ENCODE data around the gene TGFBR3.

TGFBR3 gene

DNA sequence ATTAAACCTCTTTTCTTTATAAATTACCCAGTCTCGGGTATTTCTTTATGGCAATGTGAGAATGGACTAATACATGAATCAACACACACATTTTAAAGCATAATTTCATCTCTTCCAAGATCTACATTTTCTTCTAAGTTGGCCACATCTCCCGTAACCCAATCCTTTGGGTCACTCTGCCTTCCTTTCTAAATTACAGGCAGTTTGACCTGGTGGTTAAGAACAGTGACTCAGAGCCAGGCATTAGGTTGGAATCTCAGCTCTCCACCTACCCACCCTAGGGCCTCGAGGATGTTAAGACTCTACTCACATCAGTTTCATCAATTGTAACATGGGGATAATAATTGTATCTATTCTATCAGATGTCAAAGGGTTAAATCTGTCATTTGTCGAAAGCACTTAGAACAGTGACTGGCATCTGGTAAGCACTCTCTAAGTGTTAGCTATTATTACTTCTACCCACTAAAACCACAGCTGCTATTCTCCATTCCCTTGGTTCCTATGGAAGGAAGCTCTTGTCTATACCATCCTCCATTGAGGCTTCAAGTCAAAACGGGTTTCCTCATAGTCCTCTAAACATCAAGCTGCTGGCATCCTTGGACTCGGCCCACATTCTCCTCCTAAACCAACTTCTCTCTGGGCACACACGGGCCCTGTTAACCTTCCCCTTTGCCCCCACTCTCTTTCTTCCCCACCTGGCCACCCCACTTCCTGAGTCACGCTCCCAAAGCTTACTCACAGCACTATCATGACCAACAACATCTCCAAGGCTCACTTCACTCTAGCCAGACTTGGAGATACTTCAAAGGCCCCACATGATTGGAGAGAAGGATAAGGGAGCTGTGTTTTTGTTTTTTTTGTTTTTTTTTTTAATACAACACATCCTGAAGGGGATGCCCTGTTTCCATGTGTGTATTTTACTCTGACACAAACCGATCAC lies 116.9 kb downstream of the TGFBR3 start:
- Histone ChIP-seq H4K20me1 (ENCODE audit: insufficient read depth, low read length) (no peaks in the 10 kb centered on the region), H3K79me2 (ENCODE audit: insufficient read depth, low read length) (no peaks in the 10 kb centered on the region), H3K36me3 (ENCODE audit: insufficient read depth, low read length) (no peaks in the 10 kb centered on the region), H3K4me3 (ENCODE audit: low read depth in 1 of 2, low read length in 2 of 2) (no peak overlapping the region), H3K27ac (ENCODE audit: low read length) (no peak overlapping the region), H2AFZ (ENCODE audit: low read depth, low read length) (no peak overlapping the region), H3K27me3 (ENCODE audit: insufficient read depth, low read length, poor library complexity) (no peaks in the 10 kb centered on the region), H3K4me1 (ENCODE audit: insufficient read depth, low read length) (no peaks in the 10 kb centered on the region), H3K9ac (ENCODE audit: low read depth, low read length) (no peak overlapping the region), H3K9me3 (ENCODE audit: insufficient read depth, low read length, severe bottlenecking) (no peaks in the 10 kb centered on the region), H3K4me2 (ENCODE audit: insufficient read depth, low read length) (no peak overlapping the region)
- ATAC-seq (ENCODE audit: insufficient read depth, low read depth), result no peak
- TF ChIP-seq EZH2 (IDR thresholded peaks at IDR 0.05; ENCODE audit: borderline replicate concordance, low read depth, low read length, severe bottlenecking) (no peak), CTCF (IDR thresholded peaks at IDR 0.05; ENCODE audit: borderline replicate concordance, extremely low read depth, low read length, poor library complexity, severe bottlenecking) (no peak)
- no peak for DNase-seq

DNA sequence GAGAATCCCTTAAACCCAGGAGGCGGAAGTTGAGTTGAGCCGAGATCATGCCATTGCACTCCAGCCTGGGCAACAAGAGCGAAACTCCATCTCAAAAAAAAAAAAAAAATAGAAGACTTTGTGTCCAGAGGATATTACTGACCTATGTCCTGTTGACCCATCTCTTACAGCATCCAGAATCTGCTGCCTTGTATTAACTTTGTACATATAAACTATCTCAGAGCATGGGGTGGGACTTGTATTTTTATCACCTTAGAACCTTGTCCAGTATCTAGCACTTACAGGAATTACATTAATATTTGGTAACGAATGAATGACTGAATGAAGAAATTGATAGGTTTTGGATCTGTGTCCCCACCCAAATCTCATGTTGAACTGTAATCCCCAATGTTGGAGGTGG lies 117.8 kb downstream of the TGFBR3 start:
- no peak overlapping the region for H2AFZ ChIP-seq (ENCODE audit: low read depth, low read length)
- H3K79me2 ChIP-seq (ENCODE audit: insufficient read depth, low read length), result no peaks in the 10 kb centered on the region
- no peak overlapping the region for H3K9ac ChIP-seq (ENCODE audit: low read depth, low read length)
- H3K27ac ChIP-seq (ENCODE audit: low read length), result no peak overlapping the region
- H3K36me3 ChIP-seq (ENCODE audit: insufficient read depth, low read length), result no peaks in the 10 kb centered on the region
- no peak overlapping the region for H3K4me3 ChIP-seq (ENCODE audit: low read depth in 1 of 2, low read length in 2 of 2)
- ATAC-seq (ENCODE audit: insufficient read depth, low read depth) (no peak), DNase-seq (no peak)
- no peaks in the 10 kb centered on the region for H4K20me1 ChIP-seq (ENCODE audit: insufficient read depth, low read length)
- H3K9me3 ChIP-seq (ENCODE audit: insufficient read depth, low read length, severe bottlenecking), result no peaks in the 10 kb centered on the region
- no peaks in the 10 kb centered on the region for H3K4me1 ChIP-seq (ENCODE audit: insufficient read depth, low read length)
- TF ChIP-seq CTCF (IDR thresholded peaks at IDR 0.05; ENCODE audit: borderline replicate concordance, extremely low read depth, low read length, poor library complexity, severe bottlenecking) (no peak), EZH2 (IDR thresholded peaks at IDR 0.05; ENCODE audit: borderline replicate concordance, low read depth, low read length, severe bottlenecking) (no peak)
- no peaks in the 10 kb centered on the region for H3K27me3 ChIP-seq (ENCODE audit: insufficient read depth, low read length, poor library complexity)
- no peak overlapping the region for H3K4me2 ChIP-seq (ENCODE audit: insufficient read depth, low read length)

DNA sequence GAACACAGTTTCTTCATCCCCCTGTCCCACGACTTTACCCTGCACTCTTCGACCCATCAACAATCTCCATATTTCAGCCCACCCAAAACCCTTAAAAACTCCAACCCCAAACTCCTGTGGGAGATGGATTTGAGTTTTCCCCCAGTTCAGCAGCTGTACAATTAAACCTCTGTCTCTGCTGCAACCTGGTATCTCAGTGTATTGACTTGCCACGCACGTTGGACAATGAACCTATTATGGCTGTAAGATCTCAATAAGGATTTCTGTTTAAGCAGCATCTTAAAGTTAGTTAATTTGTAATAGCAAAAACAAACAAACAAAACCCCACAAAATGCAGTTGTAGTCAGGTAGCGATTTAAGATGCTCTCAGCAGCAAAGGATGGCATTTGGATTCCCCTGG lies 119.1 kb downstream of the TGFBR3 start:
- Histone ChIP-seq H3K27ac (ENCODE audit: low read length) (no peak overlapping the region), H3K4me1 (ENCODE audit: insufficient read depth, low read length) (no peaks in the 10 kb centered on the region), H3K9ac (ENCODE audit: low read depth, low read length) (no peak overlapping the region), H3K4me3 (ENCODE audit: low read depth in 1 of 2, low read length in 2 of 2) (no peak overlapping the region), H3K79me2 (ENCODE audit: insufficient read depth, low read length) (no peaks in the 10 kb centered on the region), H3K27me3 (ENCODE audit: insufficient read depth, low read length, poor library complexity) (no peaks in the 10 kb centered on the region), H4K20me1 (ENCODE audit: insufficient read depth, low read length) (no peaks in the 10 kb centered on the region), H3K4me2 (ENCODE audit: insufficient read depth, low read length) (no peak overlapping the region), H3K9me3 (ENCODE audit: insufficient read depth, low read length, severe bottlenecking) (no peaks in the 10 kb centered on the region), H2AFZ (ENCODE audit: low read depth, low read length) (no peak overlapping the region), H3K36me3 (ENCODE audit: insufficient read depth, low read length) (no peaks in the 10 kb centered on the region)
- ATAC-seq (ENCODE audit: insufficient read depth, low read depth) (no peak), DNase-seq (no peak)
- TF ChIP-seq EZH2 (IDR thresholded peaks at IDR 0.05; ENCODE audit: borderline replicate concordance, low read depth, low read length, severe bottlenecking) (no peak), CTCF (IDR thresholded peaks at IDR 0.05; ENCODE audit: borderline replicate concordance, extremely low read depth, low read length, poor library complexity, severe bottlenecking) (no peak)

All from DND-41 (cell line).